ENCODE results near the gene PLB1. TPM values are rescaled to one million over a fixed set of nuclear protein-coding genes. Genes with fewer than 3 reads are reported as not detected.

The PLB1 gene
- total RNA-seq, 1 donor from 2014 or later, result 0.64 TPM

GRCh38 chr2:28452534-28453081 lies 43.3 kb upstream of the PLB1 start:
- no peaks in the 10 kb centered on the region for H3K9me3 Mint-ChIP-seq
- no peaks in the 10 kb centered on the region for H3K36me3 Mint-ChIP-seq (ENCODE audit: low read depth)
- H3K27me3 Mint-ChIP-seq, result peaks cover 2% of the 10 kb centered on the region
- peak; percentile 39 for DNase-seq
- no peak overlapping the region for H3K27ac Mint-ChIP-seq
- H3K4me1 Mint-ChIP-seq, result no peaks in the 10 kb centered on the region
- ChIA-PET CTCF (interaction anchor here (1.1 to 2.1 kb wide), 3 partner anchors 730 to 749 kb away, joined by 5 to 9 read pairs (median 5); no protein-coding TSS in a partner anchor), POLR2A (no interaction called here)
- no peak for TF ChIP-seq CTCF (IDR thresholded peaks at IDR 0.05)
- intact Hi-C loops (cut with micrococcal nuclease), result no loop called here
- no peak overlapping the region for H3K4me3 Mint-ChIP-seq
- ATAC-seq (ENCODE audit: low read depth), result peak; percentile 73

- no peaks in the 10 kb centered on the region for H3K9me3 Mint-ChIP-seq
- DNase-seq (no peak), ATAC-seq (ENCODE audit: low read depth) (no peak)
- no peaks in the 10 kb centered on the region for H3K36me3 Mint-ChIP-seq (ENCODE audit: low read depth)
- no peaks in the 10 kb centered on the region for H3K4me1 Mint-ChIP-seq
- ChIA-PET POLR2A (no interaction called here), CTCF (interaction anchor here (1.1 to 2.1 kb wide), 3 partner anchors 730 to 750 kb away, joined by 5 to 9 read pairs (median 5); no protein-coding TSS in a partner anchor)
- intact Hi-C loops (cut with micrococcal nuclease), result no loop called here
- H3K27me3 Mint-ChIP-seq, result peaks cover 2% of the 10 kb centered on the region
- H3K27ac Mint-ChIP-seq, result no peak overlapping the region
- no peak overlapping the region for H3K4me3 Mint-ChIP-seq
- no peak for TF ChIP-seq CTCF (IDR thresholded peaks at IDR 0.05)
Observed at GRCh38 chr2:28453396-28453795, 42.5 kb upstream of the PLB1 start.

GRCh38 chr2:28454016-28454930 lies 41.6 kb upstream of the PLB1 start:
- intact Hi-C loops (cut with micrococcal nuclease), result no loop called here
- H3K4me1 Mint-ChIP-seq, result no peaks in the 10 kb centered on the region
- POLR2A ChIA-PET, result no interaction called here

GRCh38 chr2:28457237-28457636 lies 38.6 kb upstream of the PLB1 start:
- Mint-ChIP-seq H3K4me3 (no peak overlapping the region), H3K9me3 (peaks cover 3% of the 10 kb centered on the region), H3K4me1 (no peaks in the 10 kb centered on the region), H3K27me3 (peaks cover 9% of the 10 kb centered on the region), H3K36me3 (ENCODE audit: low read depth) (no peaks in the 10 kb centered on the region), H3K27ac (no peak overlapping the region)
- intact Hi-C loops (cut with micrococcal nuclease), result no loop called here
- POLR2A ChIA-PET, result no interaction called here
- no peak for TF ChIP-seq CTCF (IDR thresholded peaks at IDR 0.05)
- DNase-seq (no peak), ATAC-seq (ENCODE audit: low read depth) (no peak)
- CTCF ChIA-PET, result no interaction called here

More at GRCh38 chr2:28454016-28454930, 41.6 kb upstream of the PLB1 start:
- ATAC-seq (ENCODE audit: low read depth), result no peak
- no peak overlapping the region for H3K4me3 Mint-ChIP-seq
- no peak overlapping the region for H3K27ac Mint-ChIP-seq
- TF ChIP-seq CTCF (IDR thresholded peaks at IDR 0.05), result no peak
- DNase-seq, result no peak
- H3K36me3 Mint-ChIP-seq (ENCODE audit: low read depth), result no peaks in the 10 kb centered on the region
- peaks cover 2% of the 10 kb centered on the region for H3K27me3 Mint-ChIP-seq
- no peaks in the 10 kb centered on the region for H3K9me3 Mint-ChIP-seq
- CTCF ChIA-PET, result interaction anchor here (1.1 to 2.1 kb wide), 2 partner anchors 751 kb away, joined by 3 to 9 read pairs; no protein-coding TSS in a partner anchor

GRCh38 chr2:28461056-28461455 lies 34.8 kb upstream of the PLB1 start:
- CTCF ChIA-PET, result interaction anchor here (0.6 kb wide), 1 partner anchor 685 kb away, joined by 3 read pairs; no protein-coding TSS in a partner anchor
- peaks cover 10% of the 10 kb centered on the region for H3K9me3 Mint-ChIP-seq
- H3K4me3 Mint-ChIP-seq, result no peak overlapping the region
- H3K4me1 Mint-ChIP-seq, result no peaks in the 10 kb centered on the region
- no peak for DNase-seq
- POLR2A ChIA-PET, result interaction anchor here (0.6 kb wide), 1 partner anchor 18 kb away, joined by 15 read pairs; no protein-coding TSS in a partner anchor
- no peak for ATAC-seq (ENCODE audit: low read depth)
- peaks cover 20% of the 10 kb centered on the region for H3K27me3 Mint-ChIP-seq
- H3K27ac Mint-ChIP-seq, result no peak overlapping the region
- intact Hi-C loops (cut with micrococcal nuclease), result no loop called here
- H3K36me3 Mint-ChIP-seq (ENCODE audit: low read depth), result no peaks in the 10 kb centered on the region
- no peak for TF ChIP-seq CTCF (IDR thresholded peaks at IDR 0.05)
